ENCODE data around the gene ADK.
A peak's percentile ranks its signal among the peaks of the same experiment; 100 is the strongest.
"Not testable (repeated sequence)": the region's sequence is repeated elsewhere in the genome, so short reads cannot be mapped to it uniquely, and the experiment has no call there.

ADK gene

DNA sequence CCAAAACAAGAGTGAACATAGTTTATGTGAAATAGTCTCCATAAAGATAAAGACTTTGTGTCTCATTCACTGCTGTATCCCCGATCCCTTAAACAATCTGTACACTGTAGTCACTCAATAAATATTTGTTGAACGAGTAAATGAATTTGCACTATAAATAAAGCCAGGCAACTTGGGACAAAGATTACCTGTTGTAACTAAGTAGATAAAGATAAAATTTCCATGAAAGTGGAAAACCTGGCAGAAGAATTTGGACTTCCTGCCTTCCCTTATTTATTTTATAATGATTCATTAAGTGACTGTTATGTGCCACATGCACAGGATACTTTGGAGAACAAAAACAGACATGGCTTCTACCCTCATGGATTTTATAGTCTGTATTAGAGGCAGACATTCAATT lies 397.7 kb downstream of the ADK start:
- DNase-seq (ENCODE audit: low read depth in 2 of 2): no peak

DNA sequence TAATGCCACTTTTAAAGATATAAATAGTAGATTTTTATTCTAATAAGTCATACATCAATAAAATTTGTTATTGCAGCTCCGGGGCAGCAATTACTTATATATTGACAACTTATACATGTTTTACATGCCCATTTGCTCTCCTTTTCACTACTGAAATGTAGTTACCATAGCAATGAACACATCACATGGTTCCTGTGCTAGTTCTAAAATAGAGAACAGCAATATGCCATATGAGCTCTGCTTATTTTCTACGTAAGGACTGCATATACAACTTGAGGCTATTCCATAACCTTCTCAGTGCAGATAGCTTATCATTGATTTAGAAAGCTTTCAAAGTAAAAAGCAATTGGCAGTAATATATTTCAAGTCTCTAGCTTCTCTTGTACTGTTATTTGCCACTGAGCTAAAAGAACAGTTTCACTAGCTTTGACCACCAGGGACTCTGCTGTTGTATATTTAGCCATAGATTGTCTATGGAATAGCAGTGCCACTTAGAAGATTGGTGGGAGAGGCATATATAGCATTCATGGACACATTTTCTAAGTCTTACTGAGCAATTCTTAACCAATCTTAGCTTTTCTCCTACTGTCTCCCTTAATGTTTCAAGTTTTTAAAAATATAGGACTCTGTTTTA lies 405.2 kb downstream of the ADK start:
- no peak for DNase-seq (ENCODE audit: low read depth in 2 of 2)

DNA sequence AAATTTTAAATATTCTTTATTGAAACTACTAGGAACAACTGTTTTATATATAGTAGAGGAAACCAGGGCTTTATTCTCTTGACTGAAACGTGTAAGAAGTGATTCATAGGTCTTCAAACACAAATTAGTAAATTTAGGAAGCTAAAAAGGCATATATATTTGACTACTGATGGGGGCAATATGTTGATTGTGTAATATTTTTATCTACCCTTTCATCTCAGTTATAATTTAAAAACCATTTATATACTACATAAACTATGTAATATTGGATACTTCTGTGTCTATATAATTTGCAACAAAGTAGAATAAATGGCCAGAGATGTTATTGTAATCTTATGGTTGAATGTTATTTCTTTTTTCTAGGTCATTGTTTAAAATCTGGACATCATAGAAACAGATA lies 406.1 kb downstream of the ADK start:
- DNase-seq (ENCODE audit: low read depth in 2 of 2): no peak

DNA sequence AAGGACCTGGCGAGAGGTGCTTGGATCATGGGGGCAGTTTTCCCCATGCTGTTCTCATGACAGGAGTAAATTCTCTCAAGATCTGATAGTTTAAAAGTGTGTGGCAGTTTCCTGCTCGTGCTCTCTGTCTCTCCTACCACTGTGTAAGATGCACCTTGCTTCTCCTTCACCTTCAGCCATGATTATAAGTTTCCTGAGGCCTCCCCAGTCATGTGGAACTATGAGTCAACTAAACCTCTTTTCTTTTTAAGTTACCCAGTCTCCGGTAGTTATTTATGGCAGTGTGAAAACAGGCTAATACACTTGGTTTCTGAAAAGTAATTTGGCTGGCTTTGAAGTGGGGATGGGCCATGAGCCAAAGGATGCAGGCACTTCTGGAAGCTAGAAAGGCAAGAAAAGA lies 407.4 kb downstream of the ADK start:
- no peak for DNase-seq (ENCODE audit: low read depth in 2 of 2)

DNA sequence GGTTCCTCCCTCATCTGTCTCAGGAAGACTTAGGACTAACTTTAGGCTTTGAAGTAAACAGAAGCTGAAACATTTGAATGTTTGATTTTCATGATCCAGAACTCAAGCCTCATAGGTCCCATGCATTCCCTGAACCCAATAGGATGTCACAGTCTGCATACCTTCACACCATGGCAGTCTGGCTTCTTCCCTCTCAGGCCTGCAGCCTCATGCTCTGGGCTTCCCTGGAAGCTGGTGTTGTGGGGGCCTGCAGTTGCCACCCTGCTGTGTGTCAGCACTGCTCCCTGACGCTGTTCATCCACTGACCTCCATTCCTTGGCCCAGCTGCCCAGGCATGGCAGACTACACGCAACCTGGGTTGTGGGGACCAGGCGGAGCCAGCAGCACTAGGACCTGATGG lies 407.9 kb downstream of the ADK start:
- DNase-seq (ENCODE audit: low read depth in 2 of 2): no peak

DNA sequence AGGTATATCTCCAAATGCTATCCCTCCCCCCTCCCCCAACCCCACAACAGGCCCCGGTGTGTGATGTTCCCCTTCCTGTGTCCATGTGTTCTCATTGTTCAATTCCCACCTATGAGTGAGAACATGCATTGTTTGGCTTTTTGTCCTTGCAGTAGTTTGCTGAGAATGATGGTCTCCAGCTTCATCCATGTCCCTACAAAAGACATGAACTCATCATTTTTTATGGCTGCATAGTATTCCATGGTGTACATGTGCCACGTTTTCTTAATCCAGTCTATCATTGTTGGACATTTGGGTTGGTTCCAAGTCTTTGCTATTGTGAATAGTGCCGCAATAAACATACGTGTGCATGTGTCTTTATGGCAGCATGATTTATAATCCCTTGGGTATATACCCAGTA lies 417.9 kb downstream of the ADK start:
- DNase-seq (ENCODE audit: low read depth in 2 of 2): not testable (repeated sequence)

DNA sequence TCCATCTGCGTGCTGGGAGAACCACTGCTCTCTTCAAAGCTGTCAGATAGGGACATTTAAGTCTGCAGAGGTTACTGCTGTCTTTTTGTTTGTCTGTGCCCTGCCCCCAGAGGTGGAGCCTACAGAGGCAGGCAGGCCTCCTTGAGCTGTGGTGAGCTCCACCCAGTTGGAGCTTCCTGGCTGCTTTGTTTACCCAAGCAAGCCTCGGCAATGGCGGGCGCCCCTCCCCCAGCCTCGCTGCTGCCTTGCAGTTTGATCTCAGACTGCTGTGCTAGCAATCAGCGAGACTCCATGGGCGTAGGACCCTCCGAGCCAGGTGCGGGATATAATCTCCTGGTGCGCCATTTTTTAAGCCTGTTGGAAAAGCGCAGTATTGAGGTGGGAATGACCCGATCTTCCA lies 422.5 kb downstream of the ADK start:
- not testable (repeated sequence) for DNase-seq (ENCODE audit: low read depth in 2 of 2)

DNA sequence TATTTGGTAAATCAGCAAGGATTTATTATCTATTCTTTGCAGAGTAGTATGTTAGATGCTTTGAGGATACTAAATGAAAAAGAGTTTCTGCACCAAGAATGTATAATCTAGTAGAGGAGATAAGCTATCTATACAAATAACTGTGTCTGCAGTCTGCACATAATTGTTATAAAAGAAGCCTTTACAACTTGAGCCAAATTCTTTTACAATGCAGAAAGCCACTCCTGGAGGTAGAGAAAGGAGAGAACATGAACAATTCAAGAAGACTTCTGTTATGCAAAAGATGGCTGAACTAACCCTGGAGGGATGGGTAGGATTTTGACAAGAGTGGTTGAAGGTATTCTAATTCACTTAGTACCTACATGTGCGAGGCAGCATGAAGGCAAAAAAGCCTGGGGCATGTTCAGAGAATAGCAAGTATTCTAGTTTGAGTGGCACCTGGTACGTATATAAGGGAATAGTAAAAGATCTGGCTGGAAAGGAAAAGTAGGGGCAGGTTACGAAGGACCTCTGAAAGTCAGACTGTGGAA lies 424.2 kb downstream of the ADK start:
- DNase-seq (ENCODE audit: low read depth in 2 of 2): no peak

DNA sequence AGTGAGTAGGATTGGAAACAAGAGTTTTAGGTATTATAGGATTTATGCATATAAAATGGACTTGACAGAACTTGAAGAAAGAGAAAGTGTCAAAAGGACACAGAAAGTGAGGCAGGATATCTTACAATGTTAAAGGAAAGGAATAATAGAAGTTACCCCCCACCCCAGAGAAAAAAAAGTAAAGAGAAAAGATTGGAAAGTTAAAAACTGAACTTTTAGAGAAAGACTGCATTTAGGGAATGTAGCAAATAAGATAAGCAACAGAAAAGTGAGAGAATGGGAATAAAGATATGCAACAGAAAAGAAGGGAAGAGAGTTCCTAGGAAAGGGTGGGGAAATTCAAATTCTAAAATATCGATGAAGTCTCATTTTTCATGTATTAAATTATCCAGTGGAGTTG lies 424.9 kb downstream of the ADK start:
- DNase-seq (ENCODE audit: low read depth in 2 of 2): no peak

DNA sequence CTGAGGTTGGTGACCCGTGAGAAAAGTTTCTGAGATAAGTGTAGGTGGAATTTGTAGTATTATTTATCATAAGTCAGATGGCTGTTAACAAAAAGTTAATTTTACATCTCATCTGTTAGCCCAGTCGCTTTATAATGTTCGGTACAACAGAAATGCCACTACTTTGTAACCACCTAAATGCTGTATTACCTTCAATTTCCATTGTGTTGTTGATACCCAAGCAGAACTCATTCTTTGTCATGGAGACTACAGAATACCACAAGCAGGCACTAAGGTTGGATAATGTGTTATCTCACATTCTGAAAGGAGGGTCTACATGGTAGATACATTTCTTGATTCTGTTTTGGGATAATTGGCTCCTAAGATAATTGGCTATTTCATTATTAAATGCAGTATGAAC lies 425.6 kb downstream of the ADK start:
- DNase-seq (ENCODE audit: low read depth in 2 of 2): no peak

DNA sequence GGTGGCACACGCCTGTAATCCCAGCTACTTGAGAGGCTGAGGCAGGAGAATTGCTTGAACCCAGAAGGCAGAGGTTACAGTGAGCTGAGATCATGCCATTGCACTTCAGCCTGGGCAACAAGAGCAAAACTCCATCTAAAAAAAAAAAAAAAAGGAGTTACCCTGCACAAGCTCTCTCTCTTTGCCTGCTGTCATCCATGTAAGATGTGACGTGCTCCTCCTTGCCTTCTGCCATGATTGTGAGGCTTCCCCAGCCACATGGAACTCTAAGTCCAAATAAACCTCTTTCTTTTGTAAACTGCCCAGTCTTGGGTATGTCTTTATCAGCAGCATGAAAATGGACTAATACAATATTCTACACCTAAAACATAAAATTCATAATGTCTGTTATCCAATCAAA lies 429.4 kb downstream of the ADK start:
- DNase-seq (ENCODE audit: low read depth in 2 of 2): not testable (repeated sequence)

DNA sequence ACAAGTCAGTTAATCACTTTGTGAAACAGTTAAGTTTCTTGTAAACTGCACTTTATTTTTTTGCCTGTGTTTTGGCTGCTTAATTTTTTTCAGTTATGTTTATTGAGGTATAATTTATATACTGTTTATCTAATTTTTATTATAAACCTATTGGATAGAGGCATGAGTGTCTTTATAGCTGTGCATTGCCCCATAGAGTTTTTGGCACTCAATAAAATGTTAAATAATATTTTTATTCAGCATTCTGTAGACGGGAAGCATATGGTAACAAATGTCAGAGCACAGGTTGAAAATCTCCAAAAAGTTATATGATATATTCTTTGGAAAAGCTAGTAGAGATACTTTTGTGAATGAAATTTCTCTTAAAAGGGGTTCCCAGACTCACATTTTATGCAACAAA lies 431.5 kb downstream of the ADK start:
- DNase-seq (ENCODE audit: low read depth in 2 of 2): no peak

DNA sequence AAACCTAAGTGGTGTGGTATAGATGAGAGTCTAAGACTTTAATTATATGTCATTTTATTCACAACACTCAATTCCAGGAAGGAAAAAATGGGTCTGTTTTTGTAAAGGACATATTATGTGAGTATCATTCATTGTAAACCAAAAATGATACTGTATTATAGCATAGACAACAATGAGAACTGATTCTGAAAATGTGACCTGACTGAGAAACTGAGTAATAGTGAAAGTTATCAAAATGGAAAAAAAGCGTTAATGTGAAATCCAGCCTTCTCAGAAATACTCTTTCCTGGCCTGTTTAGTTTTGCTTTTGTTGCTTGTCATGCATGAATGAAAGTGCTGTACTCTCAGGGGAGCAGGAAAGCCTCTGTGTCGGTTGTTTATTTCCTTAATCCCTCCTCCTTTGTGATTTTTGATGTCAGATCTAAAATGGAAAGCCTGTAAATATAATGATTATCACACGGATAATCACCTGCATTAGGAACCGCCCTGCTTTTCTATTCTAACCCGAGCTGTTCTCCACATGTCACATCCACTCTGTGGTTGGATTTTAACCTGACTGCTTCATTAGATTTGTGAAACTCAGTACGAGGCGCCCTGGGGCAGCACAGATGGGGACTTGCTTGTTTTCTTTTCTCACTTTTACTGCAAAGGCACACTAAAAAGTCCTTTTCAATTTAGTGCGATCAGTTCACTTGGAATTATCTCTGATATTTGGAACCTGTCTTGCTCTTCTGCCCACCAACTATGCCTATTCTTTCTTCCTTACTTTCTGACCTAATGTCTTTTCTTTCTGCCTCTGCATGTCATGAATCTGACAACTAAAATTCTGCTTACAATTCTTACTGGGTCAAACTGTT lies 434.4 kb downstream of the ADK start:
- DNase-seq (ENCODE audit: low read depth in 2 of 2): peak in 1 of 2 donors; percentile 15

DNA sequence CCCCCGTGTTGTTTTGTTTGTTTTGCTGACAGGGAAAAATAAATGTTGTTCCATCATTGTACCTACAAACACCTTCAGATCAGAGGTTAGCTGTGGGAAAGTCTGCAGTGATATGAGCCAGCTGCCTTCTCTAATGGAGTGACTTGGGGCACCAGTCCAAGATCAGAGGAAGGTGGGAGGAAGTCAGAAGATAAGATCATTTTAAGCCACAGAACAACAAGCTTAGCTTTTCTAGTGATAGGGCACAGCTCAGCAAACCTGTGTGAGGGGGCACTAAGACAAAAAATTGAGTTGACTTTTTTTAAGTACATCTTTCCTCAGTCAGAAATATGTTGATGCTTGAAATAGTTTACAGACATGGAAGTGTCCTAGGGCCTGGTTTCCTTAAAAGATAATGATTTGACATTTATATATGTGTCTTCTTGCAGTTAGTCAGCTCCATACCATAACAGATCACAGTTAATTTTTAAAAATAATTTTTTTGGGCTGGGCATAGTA lies 435.1 kb downstream of the ADK start:
- peak in 1 of 2 donors; percentile 4 for DNase-seq (ENCODE audit: low read depth in 2 of 2)

DNA sequence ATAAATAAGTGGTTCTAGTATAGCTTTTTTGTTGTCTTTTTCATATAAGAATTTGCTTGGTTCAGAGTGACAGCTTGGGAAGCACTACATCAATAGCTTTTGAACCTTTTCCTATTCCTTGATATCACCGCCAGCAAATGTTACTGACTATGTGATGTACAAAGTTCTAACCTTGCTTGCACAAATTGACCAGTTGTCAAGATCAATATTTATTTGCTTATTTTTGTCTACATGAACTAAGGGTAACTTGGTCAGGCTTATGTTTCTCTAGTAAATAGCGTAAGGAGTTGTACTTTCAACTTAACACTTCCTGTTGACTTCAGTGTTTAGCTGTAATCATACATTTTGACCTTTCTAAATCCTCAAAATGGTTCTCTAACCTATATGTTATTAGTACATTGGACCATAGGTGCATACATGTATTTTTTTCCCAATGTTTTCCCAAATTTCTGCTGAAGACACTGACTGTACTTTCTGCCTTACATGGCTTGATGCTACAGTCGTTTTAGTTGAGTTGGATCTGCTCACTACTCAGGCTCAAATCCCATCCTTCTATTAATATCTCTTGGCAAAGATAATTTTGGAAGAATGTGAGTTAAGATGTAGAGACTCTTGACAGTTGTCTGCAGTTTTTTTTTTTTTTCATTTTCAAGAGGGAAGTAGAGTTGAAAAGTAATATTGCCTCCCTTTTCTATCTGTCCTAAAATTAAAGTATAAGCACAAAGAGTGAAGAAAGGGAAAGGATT lies 436.3 kb downstream of the ADK start:
- no peak for DNase-seq (ENCODE audit: low read depth in 2 of 2)

DNA sequence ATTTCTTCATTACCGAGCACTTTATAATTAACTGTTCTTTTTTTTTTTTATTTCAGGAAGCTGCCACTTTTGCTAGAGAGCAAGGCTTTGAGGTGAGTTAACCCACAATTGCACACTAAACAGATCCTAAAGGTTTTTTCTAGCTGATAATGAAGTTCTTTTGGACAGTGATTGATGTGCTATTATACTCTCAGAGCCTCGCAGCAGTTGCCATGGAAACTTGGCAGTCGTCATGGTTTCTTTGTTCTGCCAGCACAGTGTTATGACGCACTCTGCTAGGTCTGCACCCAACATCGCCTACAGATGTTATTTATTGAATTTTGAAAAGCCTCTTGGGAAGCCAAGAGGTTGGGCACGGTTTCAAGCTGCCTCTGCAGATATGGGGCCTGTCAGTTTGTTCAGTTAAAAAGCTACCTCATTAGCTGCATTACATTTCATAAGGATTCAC lies 438.2 kb downstream of the ADK start:
- peak; percentile 57 to 74 for DNase-seq (ENCODE audit: low read depth in 2 of 2)

DNA sequence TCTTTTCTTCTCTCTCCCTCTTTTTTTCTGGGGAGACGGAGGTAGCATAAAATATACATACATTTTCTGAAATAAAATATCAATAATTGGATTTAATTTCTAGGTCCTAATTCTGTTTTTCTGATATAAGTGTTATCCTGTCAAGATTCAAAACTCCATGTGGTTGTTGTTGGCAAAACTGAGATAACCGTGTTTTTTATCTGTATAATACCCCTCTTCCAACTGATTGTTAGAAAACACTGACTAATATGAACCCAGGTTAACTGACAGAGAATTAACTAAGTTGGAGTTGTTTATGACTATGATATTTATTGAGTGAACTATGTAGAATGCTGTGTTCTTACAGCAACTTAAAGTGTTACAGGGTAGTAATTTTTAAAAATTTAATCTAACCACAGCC lies 438.8 kb downstream of the ADK start:
- DNase-seq (ENCODE audit: low read depth in 2 of 2): no peak

DNA sequence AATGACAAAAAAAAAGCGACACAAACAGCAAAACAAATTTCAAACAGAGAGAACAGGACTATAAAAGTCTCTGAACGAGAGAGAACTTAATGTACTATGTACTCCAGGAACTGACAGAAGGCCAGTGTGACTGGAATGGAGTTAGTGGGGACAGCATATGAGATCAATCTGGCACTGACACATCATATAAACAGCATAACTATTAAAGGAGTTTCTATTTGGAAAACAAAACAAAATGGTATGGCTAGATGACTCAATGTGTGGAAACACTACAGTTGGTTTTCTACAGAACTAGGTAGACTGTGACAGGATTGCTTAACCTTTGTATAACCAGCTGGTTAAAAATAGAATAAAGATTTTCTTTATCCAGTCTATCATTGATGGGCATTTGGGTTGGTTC lies 442.4 kb downstream of the ADK start:
- DNase-seq (ENCODE audit: low read depth in 2 of 2): no peak

DNA sequence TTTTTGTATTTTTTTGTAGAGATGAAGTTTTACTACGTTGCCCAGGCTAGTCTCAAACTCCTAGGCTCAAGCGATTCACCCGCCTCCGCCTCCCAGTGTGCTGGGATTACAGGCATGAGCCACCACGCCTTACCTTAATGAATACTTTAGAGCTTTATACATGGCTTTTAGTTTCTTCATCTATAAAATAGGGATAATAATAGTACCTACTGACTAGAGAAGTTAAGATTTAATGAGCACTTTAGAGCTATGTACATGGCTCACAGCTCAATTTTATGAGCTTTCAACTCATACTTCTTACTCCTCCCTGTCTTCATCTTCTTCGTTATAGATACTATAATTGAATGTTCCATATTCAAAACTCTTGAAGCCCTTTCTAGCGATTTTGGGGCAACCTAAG lies 445.7 kb downstream of the ADK start:
- no peak for DNase-seq (ENCODE audit: low read depth in 2 of 2)

DNA sequence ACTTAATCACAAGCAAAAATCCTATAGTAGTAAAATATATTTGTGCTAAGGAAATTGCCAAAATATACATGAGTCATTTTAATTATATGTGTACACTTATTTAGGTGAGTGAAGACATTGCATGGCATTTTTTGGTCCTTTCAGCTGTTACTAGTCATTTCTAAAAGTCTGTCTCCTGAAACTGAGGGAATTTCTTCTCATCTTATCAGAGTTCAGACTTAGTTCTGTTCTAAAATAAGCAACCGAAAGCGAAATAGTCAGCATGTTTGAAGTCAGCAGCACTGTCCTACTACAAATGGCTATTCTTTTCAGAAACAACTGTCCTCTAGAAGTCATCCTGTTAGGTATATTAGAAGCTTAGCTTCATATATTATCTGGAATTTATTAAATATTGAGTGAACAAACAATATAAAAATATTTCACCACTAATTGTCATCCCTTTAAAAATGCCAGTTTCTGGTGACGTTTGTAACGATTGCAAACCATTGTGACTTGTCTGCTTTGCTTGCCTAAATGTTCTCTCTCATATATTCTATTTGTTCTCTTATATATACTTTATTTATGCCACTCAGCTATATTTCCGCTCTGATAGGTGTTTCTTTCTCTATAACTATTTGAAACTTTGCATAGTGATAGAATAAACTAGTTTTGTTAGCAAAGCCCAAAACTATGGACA lies 448.0 kb downstream of the ADK start:
- DNase-seq (ENCODE audit: low read depth in 2 of 2): no peak

DNA sequence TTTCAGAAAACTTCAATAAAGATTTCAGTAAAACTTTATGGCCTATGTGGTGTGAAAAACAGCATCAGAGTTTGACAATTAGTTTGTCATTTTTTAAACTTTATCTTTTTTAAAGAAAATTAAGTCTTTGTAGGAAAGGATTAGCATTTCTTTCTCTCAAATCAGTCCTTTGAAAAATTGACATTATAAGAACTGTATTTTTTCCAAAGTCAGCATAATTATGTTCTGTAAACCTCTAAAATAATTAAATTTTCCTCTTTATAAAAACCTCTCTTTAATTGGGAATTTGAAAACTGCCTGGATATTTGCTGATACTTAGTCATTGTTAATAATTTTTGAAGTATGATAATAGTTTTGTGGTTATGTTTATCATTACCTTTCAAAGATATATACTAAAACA lies 448.7 kb downstream of the ADK start:
- no peak for DNase-seq (ENCODE audit: low read depth in 2 of 2)

DNA sequence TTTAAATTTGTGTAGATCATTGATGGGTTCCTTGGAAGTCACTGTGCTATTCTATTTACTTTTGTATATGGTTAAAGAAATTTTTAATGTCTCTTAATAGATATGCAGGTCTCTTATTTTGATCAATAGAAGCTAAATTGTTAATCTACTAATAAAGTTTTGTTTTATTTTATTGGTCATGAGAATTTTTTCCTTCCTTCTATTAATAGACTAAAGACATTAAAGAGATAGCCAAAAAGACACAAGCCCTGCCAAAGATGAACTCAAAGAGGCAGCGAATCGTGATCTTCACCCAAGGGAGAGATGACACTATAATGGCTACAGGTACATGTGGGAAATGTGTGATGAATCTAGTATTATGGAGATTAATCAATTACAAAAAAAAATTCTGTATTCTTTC lies 449.1 kb downstream of the ADK start:
- DNase-seq (ENCODE audit: low read depth in 2 of 2): no peak

Measured in stimulated activated CD4-positive, alpha-beta T cell treated with anti-CD3 and anti-CD28 coated beads, Interleukin-1b, Interleukin-23, amount 100 ng/mL, for 1 hour (primary cell).